Measurements from ENCODE around the gene IL13. TPM values are rescaled to one million over a fixed set of nuclear protein-coding genes. Genes with fewer than 3 reads are reported as not detected.

The IL13 gene
- total RNA-seq, 1 donor from 2014 or later, result not detected

- H3K4me3 Mint-ChIP-seq (ENCODE audit: unreplicated experiment), result no peak overlapping the region
- no peak for TF ChIP-seq CTCF (IDR thresholded peaks at IDR 0.05)
- no peaks in the 10 kb centered on the region for H3K27me3 Mint-ChIP-seq (ENCODE audit: low read depth)
- no peak overlapping the region for H3K27ac Mint-ChIP-seq (ENCODE audit: unreplicated experiment)
- DNase-seq (ENCODE audit: low spot score), result no peak
- H3K4me1 Mint-ChIP-seq (ENCODE audit: low read depth), result peaks cover 3% of the 10 kb centered on the region
- H3K36me3 Mint-ChIP-seq (ENCODE audit: low read depth), result peaks cover 34% of the 10 kb centered on the region
- no peaks in the 10 kb centered on the region for H3K9me3 Mint-ChIP-seq (ENCODE audit: low read depth)
These were observed 18.3 kb upstream of the IL13 start for GRCh38 chr5:132639706-132640130.

GRCh38 chr5:132640613-132641012 lies 17.4 kb upstream of the IL13 start:
- Mint-ChIP-seq H3K9me3 (ENCODE audit: low read depth) (no peaks in the 10 kb centered on the region), H3K4me3 (ENCODE audit: unreplicated experiment) (no peak overlapping the region), H3K27me3 (ENCODE audit: low read depth) (no peaks in the 10 kb centered on the region), H3K36me3 (ENCODE audit: low read depth) (peaks cover 34% of the 10 kb centered on the region), H3K27ac (ENCODE audit: unreplicated experiment) (no peak overlapping the region), H3K4me1 (ENCODE audit: low read depth) (peaks cover 3% of the 10 kb centered on the region)
- no peak for DNase-seq (ENCODE audit: low spot score)
- no peak for TF ChIP-seq CTCF (IDR thresholded peaks at IDR 0.05)

GRCh38 chr5:132641241-132641723 lies 16.7 kb upstream of the IL13 start:
- Mint-ChIP-seq H3K4me3 (ENCODE audit: unreplicated experiment) (no peak overlapping the region), H3K4me1 (ENCODE audit: low read depth) (peaks cover 3% of the 10 kb centered on the region), H3K27me3 (ENCODE audit: low read depth) (no peaks in the 10 kb centered on the region), H3K27ac (ENCODE audit: unreplicated experiment) (no peak overlapping the region), H3K9me3 (ENCODE audit: low read depth) (no peaks in the 10 kb centered on the region), H3K36me3 (ENCODE audit: low read depth) (peaks cover 37% of the 10 kb centered on the region)
- DNase-seq (ENCODE audit: low spot score), result no peak
- no peak for TF ChIP-seq CTCF (IDR thresholded peaks at IDR 0.05)

GRCh38 chr5:132641841-132642240 lies 16.1 kb upstream of the IL13 start:
- no peak for DNase-seq (ENCODE audit: low spot score)
- Mint-ChIP-seq H3K4me1 (ENCODE audit: low read depth) (peaks cover 3% of the 10 kb centered on the region), H3K36me3 (ENCODE audit: low read depth) (peaks cover 38% of the 10 kb centered on the region), H3K9me3 (ENCODE audit: low read depth) (no peaks in the 10 kb centered on the region), H3K27ac (ENCODE audit: unreplicated experiment) (no peak overlapping the region), H3K27me3 (ENCODE audit: low read depth) (no peaks in the 10 kb centered on the region), H3K4me3 (ENCODE audit: unreplicated experiment) (no peak overlapping the region)
- TF ChIP-seq CTCF (IDR thresholded peaks at IDR 0.05), result no peak

- H3K4me3 Mint-ChIP-seq (ENCODE audit: unreplicated experiment), result no peak overlapping the region
- H3K27ac Mint-ChIP-seq (ENCODE audit: unreplicated experiment), result no peak overlapping the region
- H3K36me3 Mint-ChIP-seq (ENCODE audit: low read depth), result peaks cover 33% of the 10 kb centered on the region
- peaks cover 13% of the 10 kb centered on the region for H3K9me3 Mint-ChIP-seq (ENCODE audit: low read depth)
- no peak for DNase-seq (ENCODE audit: low spot score)
- H3K27me3 Mint-ChIP-seq (ENCODE audit: low read depth), result no peaks in the 10 kb centered on the region
- H3K4me1 Mint-ChIP-seq (ENCODE audit: low read depth), result peaks cover 3% of the 10 kb centered on the region
- no peak for TF ChIP-seq CTCF (IDR thresholded peaks at IDR 0.05)
These were observed 13.8 kb upstream of the IL13 start for GRCh38 chr5:132644177-132644576.
